ENCODE measurements around the gene DACH1. TPM values are rescaled to one million over a fixed set of nuclear protein-coding genes. Genes with fewer than 3 reads are reported as not detected.

Gene DACH1
- total RNA-seq, 1 experiment from 2014 or later = 0.02 TPM

DNA sequence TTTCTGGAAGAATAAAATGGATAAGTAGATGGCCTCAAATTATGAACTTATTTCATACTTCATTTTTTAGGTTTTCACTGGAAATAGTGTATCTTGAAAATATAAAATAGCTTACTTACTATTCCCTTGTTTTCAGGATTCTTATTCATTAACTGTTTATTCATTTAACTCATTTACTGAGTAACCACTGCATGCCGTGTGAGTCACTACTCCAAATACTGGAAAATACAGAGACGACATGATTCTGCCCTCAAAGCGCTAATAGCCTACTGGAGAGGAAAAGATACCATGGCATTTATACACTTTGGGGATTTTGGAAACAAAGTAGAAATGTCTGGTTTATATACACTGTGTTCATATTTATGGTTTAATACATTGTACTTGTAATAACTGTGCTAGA is 270.9 kb downstream of the DACH1 start:
- no peak for DNase-seq (ENCODE audit: extremely low read depth, low read depth)

DNA sequence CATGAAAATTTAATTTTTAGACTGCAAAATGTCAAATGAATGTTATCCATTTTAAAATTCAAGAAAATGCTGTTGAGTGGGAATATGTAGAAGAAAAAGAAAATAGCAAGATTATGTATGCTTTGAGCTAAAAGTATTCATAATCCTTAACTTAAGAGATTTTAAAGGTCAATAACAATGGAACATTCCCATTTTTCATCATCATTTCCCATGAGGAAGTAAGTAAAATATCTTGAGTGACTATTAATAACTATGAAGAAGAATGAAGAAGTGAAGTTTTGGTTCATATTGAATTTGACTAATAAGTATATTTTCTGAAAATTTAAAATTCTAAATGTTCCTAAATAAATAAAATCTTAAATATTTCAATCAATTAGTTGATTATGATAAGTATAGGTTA is 273.4 kb downstream of the DACH1 start:
- no peak for DNase-seq (ENCODE audit: extremely low read depth, low read depth)

DNA sequence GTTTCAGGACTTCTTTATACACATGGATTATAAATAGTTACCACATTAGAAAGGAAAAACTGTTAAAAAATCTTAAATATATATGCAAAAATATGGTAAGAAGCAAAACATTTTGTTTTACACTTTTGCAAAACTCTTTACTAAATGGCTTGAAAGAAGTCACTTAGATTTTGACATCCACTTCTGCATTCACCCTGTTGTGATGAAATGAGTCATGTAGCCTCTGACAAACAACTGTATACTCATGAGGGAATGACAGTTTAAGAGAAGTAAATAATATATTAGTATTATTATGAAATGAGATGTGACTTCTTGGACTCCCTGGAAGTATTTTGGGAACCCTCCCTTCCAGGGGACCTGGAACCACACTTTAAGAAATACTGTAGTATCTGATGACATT is 275.6 kb downstream of the DACH1 start:
- no peak for DNase-seq (ENCODE audit: extremely low read depth, low read depth)

DNA sequence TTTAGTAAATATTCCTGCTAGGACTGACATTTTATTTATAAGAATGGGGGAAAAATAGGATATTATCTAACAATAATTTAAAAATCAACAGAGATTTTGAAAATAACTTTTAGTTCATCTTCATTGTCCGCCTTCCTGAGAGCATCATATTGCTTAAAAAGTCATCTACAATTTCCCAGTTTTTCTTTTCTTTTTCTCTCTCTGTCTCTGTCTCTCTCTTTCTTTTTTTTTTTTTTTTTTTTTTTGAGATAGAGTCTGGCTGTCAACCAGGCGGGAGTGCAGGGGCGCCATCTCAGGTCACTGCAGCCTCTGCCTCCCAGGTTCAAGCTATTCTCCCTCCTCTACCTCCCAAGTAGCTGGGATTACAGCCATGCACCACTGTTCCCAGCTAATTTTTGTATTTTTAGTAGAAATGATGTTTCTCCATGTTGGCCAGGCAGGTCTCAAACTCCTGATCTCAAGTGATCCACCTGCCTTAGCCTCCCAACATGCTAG is 276.3 kb downstream of the DACH1 start:
- no peak for DNase-seq (ENCODE audit: extremely low read depth, low read depth)

DNA sequence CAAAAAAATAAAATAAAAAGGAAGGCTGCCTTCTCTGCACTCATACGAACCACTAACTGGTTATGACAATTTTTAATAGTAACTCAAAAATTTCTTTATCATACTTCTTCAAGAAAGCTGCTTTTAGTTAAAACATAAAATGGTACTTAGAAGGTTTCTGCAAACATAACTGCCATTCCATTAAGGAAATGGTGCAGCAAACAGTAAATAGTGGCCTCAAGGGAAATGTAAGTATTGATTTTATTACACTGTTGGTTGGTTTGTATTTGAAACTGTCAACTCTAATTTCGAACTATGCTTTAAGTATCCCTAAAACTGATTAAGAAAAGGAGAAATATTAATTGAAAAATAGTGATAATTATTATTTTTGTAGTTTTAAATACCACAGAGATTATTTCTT is 278.0 kb downstream of the DACH1 start:
- DNase-seq (ENCODE audit: extremely low read depth, low read depth) = no peak

DNA sequence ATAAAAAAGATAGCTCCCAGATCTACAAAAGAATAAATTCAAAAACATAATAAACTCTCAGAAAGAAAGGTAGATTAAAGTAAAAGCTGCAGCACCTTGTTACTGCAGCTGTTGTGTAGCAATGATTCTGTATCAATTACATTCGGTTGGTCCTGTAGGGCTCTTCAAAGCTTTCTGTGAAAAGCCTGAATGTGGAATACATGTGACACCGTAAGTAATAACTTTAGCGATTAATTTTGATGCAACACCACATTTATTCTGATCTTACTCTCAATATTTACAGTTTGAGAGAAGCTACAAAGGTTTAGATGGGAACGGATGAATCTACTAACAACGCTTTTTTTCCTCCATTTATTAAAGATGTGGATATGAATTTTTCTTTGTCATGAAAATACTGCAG is 279.2 kb downstream of the DACH1 start:
- no peak for DNase-seq (ENCODE audit: extremely low read depth, low read depth)

DNA sequence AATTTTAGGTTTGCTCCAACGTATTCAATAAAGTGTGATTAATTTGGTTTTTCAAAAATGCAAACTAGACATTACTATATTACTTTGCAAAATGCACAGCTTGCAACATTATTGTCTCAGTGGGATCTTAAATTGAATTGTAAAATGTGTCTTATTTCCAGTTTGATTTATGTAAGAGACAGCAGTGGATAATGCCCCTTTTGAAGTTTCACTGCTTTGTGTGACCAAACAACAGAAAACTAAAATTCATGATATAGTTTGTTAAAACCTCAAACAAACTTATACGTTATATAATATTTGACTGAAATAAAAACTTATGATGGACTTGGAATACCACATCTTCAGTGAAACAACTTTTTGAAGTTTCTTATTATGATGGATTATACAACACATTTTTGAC is 279.8 kb downstream of the DACH1 start:
- DNase-seq (ENCODE audit: extremely low read depth, low read depth) = no peak

DNA sequence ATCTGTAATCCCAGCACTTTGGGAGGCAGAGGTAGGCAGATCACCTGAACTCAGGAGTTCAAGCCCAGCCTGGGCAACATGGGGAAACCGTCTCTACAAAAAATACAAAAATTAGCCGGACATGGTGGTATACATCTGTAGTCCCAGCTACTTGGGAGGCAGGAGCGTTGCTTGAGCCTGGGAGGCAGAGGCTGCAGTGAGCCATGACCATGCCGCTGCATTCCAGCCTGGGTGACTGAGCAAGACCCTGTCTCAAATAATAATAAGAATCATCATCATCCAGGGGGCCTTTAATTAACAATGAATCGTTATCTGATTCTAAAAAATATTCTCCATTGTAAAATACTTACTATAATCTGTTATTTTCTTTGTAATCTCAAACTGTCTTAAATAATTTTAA is 283.4 kb downstream of the DACH1 start:
- no peak for DNase-seq (ENCODE audit: extremely low read depth, low read depth)

DNA sequence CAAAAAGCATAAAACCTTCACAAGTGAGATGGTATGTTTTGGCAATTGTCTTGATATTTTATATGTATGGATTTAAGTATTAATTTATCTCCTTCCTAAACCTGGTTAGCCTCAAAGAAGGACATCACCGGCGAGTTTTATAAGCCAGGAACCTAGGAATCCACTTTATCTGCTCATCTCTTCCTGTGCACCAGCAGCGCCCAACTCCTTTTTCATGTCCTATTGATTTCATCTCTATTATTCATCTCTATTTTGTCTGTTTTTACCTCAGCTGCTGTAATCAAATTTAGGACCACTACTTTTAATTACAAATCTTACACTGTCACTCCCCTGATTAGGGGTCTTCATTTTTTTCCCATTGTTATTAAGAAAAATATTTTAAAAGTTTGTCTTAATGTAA is 286.4 kb downstream of the DACH1 start:
- no peak for DNase-seq (ENCODE audit: extremely low read depth, low read depth)

DNA sequence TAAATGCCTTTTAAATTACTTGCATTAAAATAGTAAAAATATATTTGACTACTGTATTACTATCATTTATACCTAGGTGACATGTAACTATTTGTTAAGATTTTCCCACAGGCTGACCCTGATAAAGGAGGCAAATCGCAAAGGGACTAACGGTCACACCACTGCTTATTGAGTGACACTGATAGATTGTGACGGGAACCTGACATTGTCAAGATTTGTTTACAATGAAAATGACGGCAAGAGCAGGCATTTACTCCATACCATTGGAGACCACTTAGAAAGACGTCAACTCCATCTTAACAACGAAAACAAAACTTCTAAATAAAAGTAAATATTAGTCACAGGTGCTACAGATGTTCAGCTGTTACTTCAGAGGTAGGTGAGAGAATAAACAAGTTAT is 289.0 kb downstream of the DACH1 start:
- no peak for DNase-seq (ENCODE audit: extremely low read depth, low read depth)

DNA sequence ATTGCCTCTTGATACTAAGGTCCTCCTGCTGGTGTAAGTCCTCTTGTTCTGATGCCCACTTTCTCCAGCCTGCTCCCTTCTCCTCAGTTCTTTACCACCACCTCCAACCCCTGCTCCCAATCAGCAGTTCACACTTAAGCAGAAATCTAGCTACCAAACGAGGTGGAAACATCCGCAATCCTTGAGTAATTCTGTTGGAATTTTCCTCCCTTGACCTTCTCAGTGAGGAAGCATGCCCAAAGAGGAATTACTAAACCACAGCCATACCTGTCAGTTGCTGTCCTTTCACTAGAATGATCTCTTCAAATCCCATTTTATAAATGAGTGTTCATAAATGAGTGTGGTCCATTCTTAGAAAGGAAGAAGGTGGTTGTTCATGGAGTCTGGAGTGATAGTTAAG is 289.9 kb downstream of the DACH1 start:
- DNase-seq (ENCODE audit: extremely low read depth, low read depth) = no peak

DNA sequence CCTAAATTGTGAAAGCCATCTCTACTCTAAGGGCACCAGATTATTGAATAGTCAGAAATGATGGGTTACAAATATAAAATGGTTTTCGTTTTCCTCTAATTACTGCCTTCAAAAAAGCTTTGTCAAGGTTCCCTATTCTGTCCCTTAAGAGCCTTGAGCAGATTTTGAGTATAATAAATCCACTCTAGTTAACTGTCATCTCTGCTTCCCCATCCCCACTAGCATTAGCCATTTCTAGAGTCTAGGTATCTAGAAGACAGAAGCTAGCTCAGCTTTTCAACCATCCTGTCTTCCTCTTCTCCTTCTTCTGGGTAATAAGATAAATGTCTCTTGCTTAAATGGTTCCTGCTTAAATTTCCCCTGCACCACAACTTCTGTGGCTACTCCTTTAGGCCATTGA is 290.4 kb downstream of the DACH1 start:
- no peak for DNase-seq (ENCODE audit: extremely low read depth, low read depth)

DNA sequence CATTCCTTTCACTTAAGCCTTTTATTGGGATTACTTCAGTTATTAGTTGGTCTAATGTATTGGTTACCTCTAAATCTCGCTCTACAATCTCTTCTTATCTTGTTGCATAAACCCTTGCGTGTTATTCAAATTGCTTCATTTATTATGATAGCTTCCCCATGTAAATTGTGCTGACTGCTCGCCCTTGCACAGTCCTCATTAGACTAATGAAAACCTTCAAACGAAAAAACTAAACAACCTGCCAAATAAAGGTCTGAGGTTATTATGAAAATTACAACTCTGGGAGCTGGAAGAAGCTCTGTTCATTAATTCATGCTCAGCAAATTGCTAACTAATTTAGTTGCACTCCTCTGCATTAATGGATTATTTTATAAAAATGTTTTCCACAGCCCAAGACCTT is 320.1 kb downstream of the DACH1 start:
- DNase-seq (ENCODE audit: extremely low read depth, low read depth) = no peak

DNA sequence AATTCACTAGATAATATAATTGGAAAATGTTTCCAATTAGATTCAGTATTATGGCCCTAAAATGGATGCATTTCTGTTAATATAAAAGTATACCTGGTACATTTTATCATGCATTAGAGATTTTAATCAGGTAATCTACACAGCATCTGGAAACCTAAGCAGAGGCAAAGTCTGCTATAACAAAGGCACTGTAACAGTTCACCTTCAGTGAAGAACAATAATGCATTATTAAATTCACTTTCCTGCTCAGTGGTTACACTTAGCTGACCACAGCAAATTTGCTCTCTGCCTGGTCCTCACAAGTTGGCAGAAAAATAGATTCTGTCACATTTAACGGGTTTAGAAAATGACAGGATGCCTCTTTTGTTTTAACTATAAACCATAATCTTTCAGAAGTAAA is 326.9 kb downstream of the DACH1 start:
- DNase-seq (ENCODE audit: extremely low read depth, low read depth) = no peak

DNA sequence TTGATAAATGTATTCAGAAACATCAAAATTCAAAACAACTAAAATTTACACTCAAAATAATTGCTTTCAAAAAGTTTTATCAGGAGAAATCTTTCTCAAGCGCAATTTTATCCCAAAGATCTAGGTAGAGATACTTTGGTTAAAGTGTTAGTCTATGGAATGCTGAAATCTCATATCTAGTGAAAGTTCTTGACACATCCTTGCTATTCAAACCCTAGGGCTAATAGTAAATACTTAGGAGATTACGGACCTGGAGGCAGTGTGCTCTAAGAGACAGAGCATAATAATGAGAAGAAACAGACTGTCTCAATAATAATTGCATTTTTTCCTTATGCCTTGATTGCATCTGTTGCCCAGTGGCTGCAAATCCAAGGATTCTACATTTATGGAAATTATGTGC is 330.8 kb downstream of the DACH1 start:
- no peak for DNase-seq (ENCODE audit: extremely low read depth, low read depth)

DNA sequence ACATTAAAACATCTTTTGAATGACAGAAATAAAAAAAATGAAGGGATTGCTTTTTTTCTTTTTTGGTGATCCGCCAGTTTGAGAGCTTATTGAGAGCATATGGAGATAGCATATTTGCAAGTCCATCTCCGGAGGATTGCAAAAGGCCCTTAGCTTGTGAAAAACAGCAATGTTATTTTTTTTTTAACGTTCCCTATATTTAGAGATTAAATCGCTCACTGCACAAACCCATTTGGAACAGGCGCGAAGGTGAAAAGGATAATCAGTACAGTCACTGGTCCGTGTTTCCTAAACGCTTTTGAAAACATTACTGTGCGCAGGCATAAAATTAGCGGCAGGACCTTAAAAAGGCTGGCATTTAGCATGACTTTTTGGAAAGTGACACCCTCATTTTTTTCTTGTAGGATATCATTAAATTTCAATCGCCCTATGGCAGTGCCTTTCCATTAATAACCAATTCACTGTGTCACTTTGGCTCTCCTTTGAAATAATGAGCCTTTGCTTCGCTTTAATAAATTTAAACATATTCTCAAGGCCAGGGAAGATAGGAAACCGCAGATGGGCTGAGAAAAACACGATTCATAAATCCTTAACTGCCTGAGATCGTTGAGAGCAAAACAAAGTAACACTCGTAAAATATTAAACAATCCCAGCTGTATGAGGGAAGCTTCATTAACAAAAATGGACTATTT is 342.2 kb downstream of the DACH1 start:
- no peak for DNase-seq (ENCODE audit: extremely low read depth, low read depth)

DNA sequence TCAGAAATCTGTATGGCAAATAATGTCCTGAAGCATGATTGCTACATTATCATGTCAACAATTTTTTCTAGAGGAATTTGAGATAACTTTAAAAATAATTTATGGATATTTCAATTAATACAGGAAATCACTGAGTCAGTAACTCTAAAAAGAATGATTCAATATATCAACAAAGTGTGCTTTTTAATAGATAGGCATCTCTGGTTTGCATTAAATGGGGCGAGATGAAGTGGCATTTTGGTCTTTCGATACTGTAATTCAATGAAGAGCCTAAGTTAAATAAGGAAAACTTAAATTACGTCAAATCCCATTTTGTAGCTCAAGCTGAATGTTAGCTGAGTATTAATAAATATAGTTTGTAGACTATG is 342.8 kb downstream of the DACH1 start:
- DNase-seq (ENCODE audit: extremely low read depth, low read depth) = no peak

DNA sequence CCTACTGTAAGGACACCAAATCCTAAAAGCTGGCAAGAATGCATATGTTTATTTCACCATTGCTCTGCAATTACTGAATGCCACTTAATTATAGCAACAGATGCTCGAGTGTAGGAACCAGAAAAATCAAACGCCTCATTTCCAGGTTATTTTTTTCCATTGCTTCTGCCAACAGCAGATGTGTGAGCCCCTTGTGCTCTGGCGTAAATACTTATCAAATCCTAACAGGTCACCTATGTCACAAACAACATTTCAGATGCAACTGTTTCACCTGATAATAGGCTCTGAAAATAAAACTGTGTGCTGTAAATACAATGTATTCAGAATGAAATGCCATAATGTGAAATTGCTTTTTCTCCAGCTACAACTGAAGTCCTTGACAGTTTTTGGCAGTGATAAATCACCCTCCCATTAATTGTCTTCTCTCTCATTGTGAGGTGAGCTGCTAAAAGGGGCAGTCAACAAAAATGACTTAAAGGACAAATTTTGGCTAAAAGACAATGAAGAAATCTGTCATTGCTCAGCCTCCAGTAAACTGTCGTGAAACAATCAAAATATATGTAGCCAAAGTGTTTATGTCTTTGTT is 344.0 kb downstream of the DACH1 start:
- no peak for DNase-seq (ENCODE audit: extremely low read depth, low read depth)

DNA sequence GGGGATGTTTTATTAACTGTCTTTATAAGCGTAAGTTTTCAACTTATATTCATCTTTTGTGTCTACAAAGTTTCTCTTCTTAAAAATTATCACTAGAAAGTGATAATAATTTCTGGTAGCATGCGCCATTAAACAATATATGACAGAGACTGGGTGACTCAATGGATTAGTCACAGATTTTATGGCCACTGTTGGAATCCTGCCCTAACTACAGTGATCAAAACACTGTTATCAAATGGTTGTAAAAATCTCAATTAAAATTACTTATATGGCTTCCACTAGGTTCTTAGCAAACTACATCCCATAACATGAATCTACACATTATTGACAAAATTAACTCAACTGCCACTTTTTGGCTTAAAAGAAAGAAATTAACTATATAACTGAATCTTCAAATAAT is 350.0 kb downstream of the DACH1 start:
- no peak for DNase-seq (ENCODE audit: extremely low read depth, low read depth)

DNA sequence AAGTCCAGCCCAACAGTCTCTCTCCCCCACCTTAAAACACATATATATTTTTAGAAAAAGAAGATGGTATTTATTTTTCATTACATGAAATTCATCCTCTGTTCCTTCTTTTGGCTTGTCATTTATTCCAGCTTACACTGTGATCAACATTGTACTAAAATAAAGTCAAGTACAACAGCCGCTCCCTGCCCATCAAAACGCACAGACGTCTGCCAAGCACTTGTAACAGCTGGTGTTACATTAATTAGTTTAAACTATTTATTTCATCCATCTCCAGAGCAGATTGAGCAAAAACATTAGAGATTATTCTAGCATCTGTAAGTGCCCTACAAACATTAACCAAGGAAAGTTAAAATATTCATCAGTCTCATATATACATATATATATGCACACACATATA is 350.5 kb downstream of the DACH1 start:
- no peak for DNase-seq (ENCODE audit: extremely low read depth, low read depth)

DNA sequence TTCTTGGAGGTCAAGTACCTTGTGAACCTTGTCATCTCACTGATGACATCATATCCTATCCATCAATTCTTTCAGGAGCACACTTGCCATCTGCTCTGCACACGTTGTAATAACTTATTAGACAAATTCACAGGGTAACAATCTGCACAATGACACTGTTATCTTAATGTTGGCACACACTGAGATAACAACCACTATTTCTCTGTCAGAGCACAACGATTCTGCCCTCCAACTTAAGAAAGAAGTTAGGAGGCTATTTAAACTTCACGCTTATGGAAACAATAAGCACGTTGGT is 351.3 kb downstream of the DACH1 start:
- DNase-seq (ENCODE audit: extremely low read depth, low read depth) = no peak

DNA sequence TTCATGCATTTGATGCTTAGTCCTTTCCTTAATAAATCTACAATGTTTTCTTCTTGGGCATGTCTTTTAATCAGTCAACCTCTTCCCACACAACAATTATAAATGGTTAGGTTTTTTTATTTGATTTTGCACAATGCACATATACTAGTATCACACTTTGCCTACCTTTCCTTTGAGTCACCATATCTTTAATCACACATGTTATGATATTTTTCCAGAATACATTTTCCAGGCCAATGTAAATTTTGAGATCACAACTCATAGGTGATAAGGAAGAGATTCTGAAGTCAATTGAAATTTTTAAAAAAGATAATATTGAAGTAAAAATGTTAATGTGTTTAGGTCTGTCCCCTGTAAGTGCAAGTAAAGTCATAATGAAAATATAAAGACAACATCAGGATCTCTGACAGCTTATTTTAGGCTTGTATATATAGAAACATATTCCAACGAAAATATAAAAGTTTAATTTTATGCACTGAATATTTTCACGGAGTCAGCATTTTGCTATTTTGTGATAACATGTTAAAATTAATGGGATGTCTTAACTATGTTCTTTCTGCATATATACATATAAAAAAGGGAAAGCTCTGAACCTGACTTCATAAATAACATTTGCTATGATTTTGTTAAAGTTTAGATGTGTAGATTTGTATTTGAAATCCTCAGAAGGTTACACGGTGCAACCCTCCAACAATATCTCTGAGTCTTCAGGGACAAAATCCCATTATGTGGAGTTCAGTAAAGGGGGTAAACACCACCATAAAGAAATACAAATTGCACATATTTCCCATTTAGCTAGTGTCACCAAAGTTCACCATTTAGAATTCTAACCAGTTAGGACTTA is 351.9 kb downstream of the DACH1 start:
- no peak for DNase-seq (ENCODE audit: extremely low read depth, low read depth)

Data from NCI-H460 (cell line).